OCI-LY7 (cell line): ENCODE measurements around the gene YY1AP1.
"Not testable (repeated sequence)": the region's sequence is repeated elsewhere in the genome, so short reads cannot be mapped to it uniquely, and the experiment has no call there.

ENCODE experiments used
- EZH2phosphoT487 ChIP-seq: fragments of 200-600 bp; sonication (generic); IDR thresholded peaks from 2 replicates; pipeline ENCODE4 v1.6.1; 2018; ENCODE audit warnings: low read depth, borderline replicate concordance, mild to moderate bottlenecking, mixed run types, antibody characterized with exemption, low read length, moderate library complexity, mixed read lengths
- TF ChIP-seq, protein P1 (sequence below): fragments of 200-600 bp; sonication (generic); conservative IDR thresholded peaks from 2 replicates; pipeline ENCODE4 v1.5.1; 2014; ENCODE audit warnings: mild to moderate bottlenecking, antibody characterized with exemption, low read length, moderate library complexity, mixed read lengths

DNA sequence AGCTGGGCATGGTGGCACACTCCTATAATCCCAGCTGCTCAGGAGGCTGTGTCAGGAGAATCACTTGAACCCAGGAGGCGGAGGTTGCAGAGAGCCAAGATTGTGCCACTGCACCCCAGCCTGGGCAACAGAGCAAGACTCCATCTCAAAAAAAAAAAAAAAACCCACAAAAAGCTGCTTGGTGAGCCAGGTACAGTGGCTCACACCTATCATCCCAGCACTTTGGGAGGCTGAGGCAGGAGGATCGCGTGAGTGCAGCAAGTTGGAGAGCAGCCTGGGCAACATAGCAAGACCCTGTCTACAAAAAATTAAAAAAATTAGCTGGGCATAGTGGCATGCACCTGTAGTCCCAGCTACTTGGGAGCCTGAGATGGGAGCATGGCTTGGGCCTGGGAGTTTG is 26.5 kb upstream of the YY1AP1 start:
- TF ChIP-seq, protein P1, sequence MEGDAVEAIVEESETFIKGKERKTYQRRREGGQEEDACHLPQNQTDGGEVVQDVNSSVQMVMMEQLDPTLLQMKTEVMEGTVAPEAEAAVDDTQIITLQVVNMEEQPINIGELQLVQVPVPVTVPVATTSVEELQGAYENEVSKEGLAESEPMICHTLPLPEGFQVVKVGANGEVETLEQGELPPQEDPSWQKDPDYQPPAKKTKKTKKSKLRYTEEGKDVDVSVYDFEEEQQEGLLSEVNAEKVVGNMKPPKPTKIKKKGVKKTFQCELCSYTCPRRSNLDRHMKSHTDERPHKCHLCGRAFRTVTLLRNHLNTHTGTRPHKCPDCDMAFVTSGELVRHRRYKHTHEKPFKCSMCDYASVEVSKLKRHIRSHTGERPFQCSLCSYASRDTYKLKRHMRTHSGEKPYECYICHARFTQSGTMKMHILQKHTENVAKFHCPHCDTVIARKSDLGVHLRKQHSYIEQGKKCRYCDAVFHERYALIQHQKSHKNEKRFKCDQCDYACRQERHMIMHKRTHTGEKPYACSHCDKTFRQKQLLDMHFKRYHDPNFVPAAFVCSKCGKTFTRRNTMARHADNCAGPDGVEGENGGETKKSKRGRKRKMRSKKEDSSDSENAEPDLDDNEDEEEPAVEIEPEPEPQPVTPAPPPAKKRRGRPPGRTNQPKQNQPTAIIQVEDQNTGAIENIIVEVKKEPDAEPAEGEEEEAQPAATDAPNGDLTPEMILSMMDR: not testable (repeated sequence)
- TF ChIP-seq EZH2phosphoT487: not testable (repeated sequence)
